ENCODE results near the gene MCUR1.
"Not testable (repeated sequence)": the region's sequence is repeated elsewhere in the genome, so short reads cannot be mapped to it uniquely, and the experiment has no call there.

GRCh38 chr6:13775466-13775865 is 38.9 kb downstream of the MCUR1 start:
- not testable (repeated sequence) for TF ChIP-seq CTCF (IDR thresholded peaks at IDR 0.05); EZH2 (IDR thresholded peaks at IDR 0.05; ENCODE audit: borderline replicate concordance, insufficient read depth, low read depth, low read length, poor library complexity, severe bottlenecking)
